Right lobe of liver (tissue), 4 donors: Measurements from ENCODE around the gene PPIE.
"Not testable (repeated sequence)": the region's sequence is repeated elsewhere in the genome, so short reads cannot be mapped to it uniquely, and the experiment has no call there.

ENCODE experiments used
- POLR2A ChIP-seq: fragments of 450-650 bp; IDR thresholded peaks from one replicate; pipeline ENCODE4 v1.6.1; 2017; ENCODE audit warnings: antibody characterized with exemption, mild to moderate bottlenecking
- TF ChIP-seq, protein P1 (sequence below), 4 donors: fragments of 200-600 bp in 3 of 4; fragments of 450-650 bp in 1 of 4; IDR thresholded peaks; one replicate each; pipeline versions ENCODE4 v1.5.1 to v1.8.0; 2016 to 2022; ENCODE audit warnings: antibody characterized with exemption in 4 of 4, mild to moderate bottlenecking in 2 of 4
- donor health status: DM: no; HTN: no; CAD: no.
- donor health status: DM: no; HTN: no; CAD: no.
- donor health status: DM: no; HTN: yes; CAD: no.

DNA sequence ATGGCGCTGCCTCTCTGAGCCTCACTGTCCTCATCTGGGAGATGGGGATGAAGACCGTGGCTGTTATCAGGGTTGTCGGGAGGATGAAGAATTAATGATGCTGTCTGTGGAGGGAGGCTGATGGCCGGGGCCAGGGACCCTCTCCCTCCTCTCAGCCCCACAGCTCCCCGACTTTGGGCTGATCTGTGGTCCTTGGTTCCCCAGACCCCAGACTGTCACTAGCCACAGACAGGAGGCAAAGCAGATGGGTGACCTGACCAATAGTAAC lies 48.4 kb downstream of the PPIE start:
- TF ChIP-seq, protein P1, sequence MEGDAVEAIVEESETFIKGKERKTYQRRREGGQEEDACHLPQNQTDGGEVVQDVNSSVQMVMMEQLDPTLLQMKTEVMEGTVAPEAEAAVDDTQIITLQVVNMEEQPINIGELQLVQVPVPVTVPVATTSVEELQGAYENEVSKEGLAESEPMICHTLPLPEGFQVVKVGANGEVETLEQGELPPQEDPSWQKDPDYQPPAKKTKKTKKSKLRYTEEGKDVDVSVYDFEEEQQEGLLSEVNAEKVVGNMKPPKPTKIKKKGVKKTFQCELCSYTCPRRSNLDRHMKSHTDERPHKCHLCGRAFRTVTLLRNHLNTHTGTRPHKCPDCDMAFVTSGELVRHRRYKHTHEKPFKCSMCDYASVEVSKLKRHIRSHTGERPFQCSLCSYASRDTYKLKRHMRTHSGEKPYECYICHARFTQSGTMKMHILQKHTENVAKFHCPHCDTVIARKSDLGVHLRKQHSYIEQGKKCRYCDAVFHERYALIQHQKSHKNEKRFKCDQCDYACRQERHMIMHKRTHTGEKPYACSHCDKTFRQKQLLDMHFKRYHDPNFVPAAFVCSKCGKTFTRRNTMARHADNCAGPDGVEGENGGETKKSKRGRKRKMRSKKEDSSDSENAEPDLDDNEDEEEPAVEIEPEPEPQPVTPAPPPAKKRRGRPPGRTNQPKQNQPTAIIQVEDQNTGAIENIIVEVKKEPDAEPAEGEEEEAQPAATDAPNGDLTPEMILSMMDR (IDR thresholded peaks at IDR 0.05), result not testable (repeated sequence)
- not testable (repeated sequence) for TF ChIP-seq POLR2A
